Neuron (in vitro differentiated cells): ENCODE measurements around the gene BAAT.

Experiments used
- H2AFZ ChIP-seq: one replicate; pipeline ENCODE4 v1.6.1; 2013; ENCODE audit warnings: low read depth, mild to moderate bottlenecking, inconsistent platforms, low read length, moderate library complexity
- H3K27me3 ChIP-seq: one replicate; pipeline ENCODE4 v1.6.1; 2013; ENCODE audit warnings: low read length; ENCODE audit not compliant: insufficient read depth
- H3K36me3 ChIP-seq: one replicate; pipeline ENCODE4 v1.6.1; 2013; ENCODE audit warnings: low read length; ENCODE audit not compliant: insufficient read depth
- H3K4me1 ChIP-seq: one replicate; pipeline ENCODE4 v1.6.1; 2013; ENCODE audit warnings: low read length; ENCODE audit not compliant: insufficient read depth
- H3K4me3 ChIP-seq: 2 replicates; pipeline ENCODE4 v1.5.1; 2013; ENCODE audit warnings: mild to moderate bottlenecking, low read length, moderate library complexity
- H3K9me3 ChIP-seq: one replicate; pipeline ENCODE4 v1.6.1; 2013; ENCODE audit warnings: low read length

The BAAT gene

DNA sequence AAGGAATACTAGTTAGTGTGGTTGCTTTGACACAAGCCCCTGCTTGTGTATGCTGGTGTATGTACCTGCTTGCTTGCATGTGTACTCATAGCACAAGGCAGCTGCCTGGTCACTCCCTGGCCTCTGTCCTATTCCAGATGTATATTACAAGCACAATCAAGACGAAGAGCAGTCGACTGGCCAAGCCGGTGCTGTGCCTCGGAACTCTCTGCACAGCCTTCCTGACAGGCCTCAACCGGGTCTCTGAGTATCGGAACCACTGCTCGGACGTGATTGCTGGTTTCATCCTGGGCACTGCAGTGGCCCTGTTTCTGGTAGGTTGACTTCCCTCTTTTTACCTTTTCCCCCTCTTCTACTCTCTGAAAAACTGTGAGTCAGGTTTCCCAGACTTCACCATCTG, 72.1 kb downstream of the BAAT start:
- H3K36me3 ChIP-seq = no peaks in the 10 kb centered on the region
- H3K4me3 ChIP-seq = no peak overlapping the region
- H2AFZ ChIP-seq = no peak overlapping the region
- H3K4me1 ChIP-seq = no peaks in the 10 kb centered on the region
- no peaks in the 10 kb centered on the region for H3K9me3 ChIP-seq
- peaks cover 2% of the 10 kb centered on the region for H3K27me3 ChIP-seq

GRCh38 chr9:101311758-101312420, 72.9 kb downstream of the BAAT start:
- no peaks in the 10 kb centered on the region for H3K4me1 ChIP-seq
- H3K9me3 ChIP-seq = no peaks in the 10 kb centered on the region
- no peaks in the 10 kb centered on the region for H3K36me3 ChIP-seq
- peaks cover 4% of the 10 kb centered on the region for H3K27me3 ChIP-seq
- H2AFZ ChIP-seq = no peak overlapping the region
- no peak overlapping the region for H3K4me3 ChIP-seq

DNA sequence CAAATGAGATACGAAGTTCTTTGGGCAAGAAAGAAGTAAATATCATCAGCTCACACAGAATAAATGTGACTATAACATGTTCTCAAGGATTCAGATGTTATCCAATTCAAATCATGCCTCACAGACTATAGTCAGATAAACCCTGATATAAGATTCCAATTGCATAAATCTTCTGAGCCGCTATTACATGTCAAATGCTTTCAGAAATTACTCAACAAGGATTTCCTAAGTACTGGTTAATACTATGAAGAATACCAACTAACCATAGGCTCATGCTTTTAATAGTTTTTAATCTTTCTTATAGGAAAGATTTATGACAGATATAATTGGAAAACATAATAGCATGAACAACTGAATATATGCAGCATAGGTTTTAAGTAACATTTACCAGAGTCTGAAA, 73.6 kb downstream of the BAAT start:
- Histone ChIP-seq H2AFZ (no peak overlapping the region), H3K4me3 (no peak overlapping the region), H3K36me3 (no peaks in the 10 kb centered on the region), H3K9me3 (no peaks in the 10 kb centered on the region), H3K27me3 (peaks cover 4% of the 10 kb centered on the region), H3K4me1 (no peaks in the 10 kb centered on the region)
